ENCODE data around the gene TRMT11. TPM values are rescaled to one million over a fixed set of nuclear protein-coding genes. Genes with fewer than 3 reads are reported as not detected.

TRMT11 gene
- total RNA-seq, 2 experiments from 2014 or later = 21.6 to 22.5 TPM

- Histone ChIP-seq H3K4me3 (ENCODE audit: low read length) (no peak overlapping the region), H3K27ac (ENCODE audit: low read depth in 1 of 2, low read length in 2 of 2) (no peak overlapping the region), H3K9me3 (ENCODE audit: control insufficient read depth in 1 of 2, insufficient read depth in 1 of 2, low read length in 2 of 2) (no peaks in the 10 kb centered on the region), H3K36me3 (ENCODE audit: insufficient read depth, low read length) (no peaks in the 10 kb centered on the region), H3K27me3 (ENCODE audit: control insufficient read depth in 1 of 2, insufficient read depth in 2 of 2, low read length in 2 of 2) (no peaks in the 10 kb centered on the region), H3K4me1 (ENCODE audit: insufficient read depth, low read length) (no peaks in the 10 kb centered on the region)
- ATAC-seq (ENCODE audit: poor library complexity) = no peak
- H3K36me3 Mint-ChIP-seq (ENCODE audit: low read depth) = no peaks in the 10 kb centered on the region
- no peak overlapping the region for H3K27ac Mint-ChIP-seq
- H3K27me3 Mint-ChIP-seq = peaks cover 4% of the 10 kb centered on the region
- no peak for DNase-seq
- no peak overlapping the region for H3K4me3 Mint-ChIP-seq
- intact Hi-C loops (cut with DNase I, micrococcal nuclease) = no loop called here
- H3K9me3 Mint-ChIP-seq = no peaks in the 10 kb centered on the region
- TF ChIP-seq CTCF (IDR thresholded peaks at IDR 0.05) = no peak
- POLR2A ChIA-PET = interaction anchor here (1.5 kb wide), 1 partner anchor 16 kb away, joined by 4 read pairs; the partner anchor contains the start of gene HINT3
- H3K4me1 Mint-ChIP-seq (ENCODE audit: low read depth) = peaks cover 7% of the 10 kb centered on the region
- CTCF ChIA-PET = interaction anchor here (1.3 kb wide), 1 partner anchor 16 kb away, joined by 3 read pairs; the partner anchor contains the start of gene HINT3
Measured at GRCh38 chr6:125940247-125941041, 45.9 kb upstream of the TRMT11 start.

GRCh38 chr6:125942672-125943527, 43.4 kb upstream of the TRMT11 start:
- Histone ChIP-seq H3K27me3 (ENCODE audit: control insufficient read depth in 1 of 2, insufficient read depth in 2 of 2, low read length in 2 of 2) (no peaks in the 10 kb centered on the region), H3K27ac (ENCODE audit: low read depth in 1 of 2, low read length in 2 of 2) (no peak overlapping the region), H3K36me3 (ENCODE audit: insufficient read depth, low read length) (no peaks in the 10 kb centered on the region), H3K9me3 (ENCODE audit: control insufficient read depth in 1 of 2, insufficient read depth in 1 of 2, low read length in 2 of 2) (no peaks in the 10 kb centered on the region), H3K4me1 (ENCODE audit: insufficient read depth, low read length) (no peaks in the 10 kb centered on the region), H3K4me3 (ENCODE audit: low read length) (no peak overlapping the region)
- intact Hi-C loops (cut with DNase I, micrococcal nuclease) = no loop called here
- POLR2A ChIA-PET = interaction anchor here (1.1 kb wide), 1 partner anchor 162 kb away, joined by 3 read pairs; no protein-coding TSS in a partner anchor
- no peak for DNase-seq
- ATAC-seq (ENCODE audit: poor library complexity) = no peak
- H3K27ac Mint-ChIP-seq = no peak overlapping the region
- no peak for TF ChIP-seq CTCF (IDR thresholded peaks at IDR 0.05)
- CTCF ChIA-PET = interaction anchor here (0.7 to 1.2 kb wide), 2 partner anchors 13 to 27 kb away, joined by 3 to 4 read pairs; partner anchors contain the start of gene HINT3
- H3K9me3 Mint-ChIP-seq = no peaks in the 10 kb centered on the region
- no peaks in the 10 kb centered on the region for H3K36me3 Mint-ChIP-seq (ENCODE audit: low read depth)
- H3K27me3 Mint-ChIP-seq = peaks cover 4% of the 10 kb centered on the region
- H3K4me1 Mint-ChIP-seq (ENCODE audit: low read depth) = peaks cover 7% of the 10 kb centered on the region
- H3K4me3 Mint-ChIP-seq = no peak overlapping the region

GRCh38 chr6:125943528-125944433, 42.6 kb upstream of the TRMT11 start:
- Histone ChIP-seq H3K9me3 (ENCODE audit: control insufficient read depth in 1 of 2, insufficient read depth in 1 of 2, low read length in 2 of 2) (no peaks in the 10 kb centered on the region), H3K36me3 (ENCODE audit: insufficient read depth, low read length) (no peaks in the 10 kb centered on the region), H3K27me3 (ENCODE audit: control insufficient read depth in 1 of 2, insufficient read depth in 2 of 2, low read length in 2 of 2) (no peaks in the 10 kb centered on the region), H3K27ac (ENCODE audit: low read depth in 1 of 2, low read length in 2 of 2) (no peak overlapping the region), H3K4me1 (ENCODE audit: insufficient read depth, low read length) (no peaks in the 10 kb centered on the region), H3K4me3 (ENCODE audit: low read length) (no peak overlapping the region)
- no peak overlapping the region for H3K27ac Mint-ChIP-seq
- H3K4me1 Mint-ChIP-seq (ENCODE audit: low read depth) = peaks cover 7% of the 10 kb centered on the region
- ATAC-seq (ENCODE audit: poor library complexity) (no peak), DNase-seq (no peak)
- ChIA-PET POLR2A (no interaction called here), CTCF (interaction anchor here (0.7 to 1.2 kb wide), 2 partner anchors 13 to 28 kb away, joined by 3 to 4 read pairs; partner anchors contain the start of gene HINT3)
- no peak for TF ChIP-seq CTCF (IDR thresholded peaks at IDR 0.05)
- no peaks in the 10 kb centered on the region for H3K9me3 Mint-ChIP-seq
- intact Hi-C loops (cut with DNase I, micrococcal nuclease) = no loop called here
- no peaks in the 10 kb centered on the region for H3K36me3 Mint-ChIP-seq (ENCODE audit: low read depth)
- no peak overlapping the region for H3K4me3 Mint-ChIP-seq
- peaks cover 4% of the 10 kb centered on the region for H3K27me3 Mint-ChIP-seq
